Measurements from ENCODE around the gene FAM131A.

DNA sequence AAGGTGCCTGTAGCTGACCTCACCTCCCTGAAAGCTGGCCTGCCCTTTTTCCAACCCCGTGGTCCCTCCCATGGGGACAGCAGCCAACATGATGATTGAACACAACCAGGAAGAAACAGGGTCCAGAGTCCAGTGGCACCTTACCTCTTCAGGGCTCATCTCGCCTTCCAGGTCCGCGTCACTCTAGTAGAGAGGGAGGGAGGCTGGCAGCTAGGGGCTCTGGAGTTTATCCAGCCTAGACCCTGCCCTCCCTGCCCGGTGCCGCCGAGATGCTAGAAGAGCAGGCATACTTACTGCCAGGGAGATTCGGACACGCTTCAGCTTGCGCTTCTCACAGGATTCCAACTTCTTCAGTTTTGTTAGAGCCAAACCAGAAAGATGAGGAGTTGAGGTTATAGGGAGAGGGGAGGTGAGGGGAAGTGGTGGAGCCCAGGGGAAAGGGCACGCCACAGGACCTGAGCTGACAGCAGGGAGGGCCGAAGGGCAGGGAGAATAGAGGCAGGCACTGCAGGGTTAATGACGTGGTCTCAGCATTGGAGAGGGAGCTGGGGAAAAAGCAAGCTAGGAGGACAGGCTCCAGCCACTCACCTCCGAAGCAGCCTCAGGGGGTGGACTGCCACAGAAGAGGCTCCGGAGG is 14.9 kb downstream of the FAM131A start:
- TF ChIP-seq, protein P1, sequence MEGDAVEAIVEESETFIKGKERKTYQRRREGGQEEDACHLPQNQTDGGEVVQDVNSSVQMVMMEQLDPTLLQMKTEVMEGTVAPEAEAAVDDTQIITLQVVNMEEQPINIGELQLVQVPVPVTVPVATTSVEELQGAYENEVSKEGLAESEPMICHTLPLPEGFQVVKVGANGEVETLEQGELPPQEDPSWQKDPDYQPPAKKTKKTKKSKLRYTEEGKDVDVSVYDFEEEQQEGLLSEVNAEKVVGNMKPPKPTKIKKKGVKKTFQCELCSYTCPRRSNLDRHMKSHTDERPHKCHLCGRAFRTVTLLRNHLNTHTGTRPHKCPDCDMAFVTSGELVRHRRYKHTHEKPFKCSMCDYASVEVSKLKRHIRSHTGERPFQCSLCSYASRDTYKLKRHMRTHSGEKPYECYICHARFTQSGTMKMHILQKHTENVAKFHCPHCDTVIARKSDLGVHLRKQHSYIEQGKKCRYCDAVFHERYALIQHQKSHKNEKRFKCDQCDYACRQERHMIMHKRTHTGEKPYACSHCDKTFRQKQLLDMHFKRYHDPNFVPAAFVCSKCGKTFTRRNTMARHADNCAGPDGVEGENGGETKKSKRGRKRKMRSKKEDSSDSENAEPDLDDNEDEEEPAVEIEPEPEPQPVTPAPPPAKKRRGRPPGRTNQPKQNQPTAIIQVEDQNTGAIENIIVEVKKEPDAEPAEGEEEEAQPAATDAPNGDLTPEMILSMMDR (conservative IDR thresholded peaks at IDR 0.05 in 1 of 2, IDR thresholded peaks at IDR 0.05 in 1 of 2; ENCODE audit: extremely low read depth in 1 of 2, insufficient read depth in 1 of 2, low read depth in 1 of 2, low read length in 2 of 2): no peak
- no peak for TF ChIP-seq EZH2 (IDR thresholded peaks at IDR 0.05; ENCODE audit: borderline replicate concordance, low read length)

All from mammary epithelial cell (primary cell).